NCI-H345 treated with DMSO at 0.1 percent for 48 hours (cell line): Measurements from ENCODE around the gene ZNF230.

Source experiments
- DNase-seq: peaks from one replicate; lab custom pipeline; 2025; ENCODE audit not compliant: unreplicated experiment; lab: John Stamatoyannopoulos, UW

ZNF230 gene

DNA sequence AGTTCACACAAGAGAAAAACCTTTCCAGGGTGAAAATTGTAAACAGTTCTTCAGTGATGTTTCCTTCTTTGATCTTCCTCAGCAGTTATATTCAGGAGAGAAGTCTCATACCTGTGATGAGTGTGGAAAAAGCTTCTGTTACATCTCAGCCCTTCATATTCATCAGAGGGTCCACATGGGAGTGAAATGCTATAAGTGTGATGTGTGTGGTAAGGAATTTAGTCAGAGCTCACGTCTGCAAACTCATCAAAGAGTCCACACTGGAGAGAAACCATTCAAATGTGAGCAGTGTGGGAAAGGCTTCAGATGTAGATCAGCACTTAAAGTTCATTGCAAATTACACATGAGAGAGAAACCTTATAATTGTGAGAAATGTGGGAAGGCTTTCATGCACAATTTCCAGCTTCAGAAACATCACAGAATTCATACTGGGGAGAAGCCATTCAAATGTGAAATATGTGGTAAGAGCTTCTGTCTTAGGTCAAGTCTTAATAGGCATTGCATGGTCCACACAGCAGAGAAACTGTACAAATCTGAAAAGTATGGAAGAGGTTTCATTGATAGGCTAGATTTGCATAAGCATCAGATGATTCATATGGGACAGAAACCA, 29.3 kb downstream of the ZNF230 start:
- DNase-seq, result no peak

DNA sequence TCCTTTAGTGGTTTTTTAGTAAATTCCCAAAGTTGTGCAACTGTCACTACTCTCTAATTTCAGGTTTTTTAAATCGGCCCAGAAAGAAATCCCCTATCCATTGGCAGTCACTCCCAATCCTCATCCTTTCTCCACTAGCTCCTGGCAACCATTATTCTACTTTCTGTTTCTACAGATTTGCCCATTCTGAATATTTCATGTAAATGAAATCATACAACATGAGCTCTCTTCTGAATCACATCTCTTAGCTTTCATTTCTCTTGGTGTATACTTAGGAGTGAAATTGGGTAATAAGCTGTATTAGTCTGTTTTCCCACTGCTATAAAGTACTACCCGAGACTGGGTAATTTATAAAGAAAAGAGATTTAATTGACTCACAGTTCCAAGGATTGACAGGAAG, 39.4 kb downstream of the ZNF230 start:
- no peak for DNase-seq

DNA sequence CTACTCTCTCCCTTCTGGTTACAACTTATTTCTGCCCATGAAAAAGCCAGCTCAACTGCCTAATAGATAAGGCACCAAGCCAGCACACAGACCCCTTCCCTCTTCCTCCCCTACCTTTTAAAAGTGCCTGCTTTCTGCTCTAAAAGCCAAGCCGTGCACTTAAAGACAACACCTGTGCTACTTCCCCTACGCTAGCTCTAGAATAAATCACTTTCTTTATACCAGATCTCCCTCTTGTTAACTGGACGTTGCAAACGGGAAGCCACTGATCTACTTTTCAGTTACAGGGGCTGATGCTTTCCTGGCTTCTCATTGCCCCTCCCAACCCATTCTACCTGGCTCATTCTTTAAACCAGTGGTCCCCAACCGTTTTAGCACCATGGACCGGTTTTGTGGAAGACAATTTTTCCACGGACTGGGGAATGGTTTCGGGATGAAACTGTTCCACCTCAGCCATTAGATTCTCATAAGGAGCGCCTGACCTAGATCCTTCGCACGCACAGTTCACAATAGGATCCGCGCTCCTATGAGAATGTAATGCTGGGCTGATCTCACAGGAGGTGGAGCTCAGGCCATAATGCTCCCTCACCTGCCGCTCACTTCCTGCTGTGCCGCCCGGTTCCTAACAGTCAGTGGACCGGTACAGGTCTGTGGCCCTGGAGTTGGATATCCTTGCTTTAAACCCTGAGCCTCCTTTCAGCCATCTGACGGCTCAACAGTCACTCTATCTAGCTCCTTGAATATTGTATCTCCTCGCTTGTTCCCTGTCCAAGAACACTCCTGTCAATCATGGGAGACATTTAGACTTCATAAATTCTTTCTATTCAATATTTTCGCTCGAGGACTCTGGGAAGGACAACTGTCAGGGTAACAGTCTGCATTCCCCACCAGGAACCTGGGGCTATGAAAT, 48.2 kb downstream of the ZNF230 start:
- DNase-seq, result peak; percentile 48

DNA sequence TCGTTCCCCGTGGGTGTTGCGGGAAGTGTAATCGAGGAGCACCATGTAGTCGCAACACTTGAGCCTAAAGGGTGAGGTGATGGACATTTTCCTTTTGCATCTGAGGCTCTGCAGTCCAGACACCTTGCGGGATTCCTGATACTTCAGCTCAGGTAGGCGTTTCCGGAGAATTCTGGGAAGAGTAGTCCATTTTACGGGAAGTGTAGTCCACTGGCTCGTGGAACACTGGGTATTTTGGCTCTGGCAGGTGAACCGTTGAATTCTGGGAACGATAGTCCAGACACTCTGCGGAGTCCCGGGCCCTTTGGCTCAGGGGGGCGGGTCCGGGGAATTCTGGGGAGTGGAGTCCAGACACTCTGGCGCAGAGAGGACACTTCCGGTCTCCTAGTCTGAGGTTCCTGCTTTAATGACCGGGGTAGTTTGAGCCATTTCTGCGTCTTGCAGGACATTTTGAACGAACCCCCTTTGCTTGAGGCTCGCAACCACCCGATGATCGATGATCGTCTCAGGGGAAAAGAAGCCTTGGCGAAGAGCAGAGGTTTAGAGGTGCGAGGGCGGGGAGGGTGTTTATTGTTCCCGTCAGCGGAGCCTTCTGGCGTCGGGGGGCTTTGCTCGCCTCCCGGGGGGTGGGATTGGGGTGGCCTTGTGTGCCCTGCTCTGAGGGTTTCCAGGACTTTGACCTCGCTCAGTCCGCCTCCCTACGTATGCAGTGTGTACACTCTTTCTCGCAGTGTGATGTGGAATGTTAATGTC, 49.1 kb downstream of the ZNF230 start, which contains the start of gene ZNF223:
ZNF223 (plus strand) TSS at position 387 of the 753 bp plus-strand sequence. CDS start 3,141 bp downstream, outside the sequence.
- DNase-seq, result peak; percentile 95

DNA sequence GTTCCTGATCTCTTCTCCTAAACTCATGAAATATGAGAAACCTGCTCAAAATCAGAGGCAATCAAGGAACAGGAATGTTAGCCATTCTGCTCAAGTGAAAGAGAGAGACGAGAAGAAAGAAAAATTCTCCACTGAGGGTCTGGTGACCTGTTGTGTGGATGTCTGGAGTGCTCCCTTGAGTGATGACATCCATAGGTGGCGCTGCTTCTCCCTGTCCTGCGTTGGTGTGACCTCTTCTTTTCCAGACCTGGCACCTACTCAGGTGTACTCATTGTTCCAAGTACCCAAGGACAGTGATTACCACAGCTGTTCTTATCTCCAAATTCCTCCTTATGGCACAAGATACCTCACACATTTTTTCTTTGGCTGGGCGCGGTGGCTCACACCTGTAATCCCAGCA, 53.1 kb downstream of the ZNF230 start:
- no peak for DNase-seq

DNA sequence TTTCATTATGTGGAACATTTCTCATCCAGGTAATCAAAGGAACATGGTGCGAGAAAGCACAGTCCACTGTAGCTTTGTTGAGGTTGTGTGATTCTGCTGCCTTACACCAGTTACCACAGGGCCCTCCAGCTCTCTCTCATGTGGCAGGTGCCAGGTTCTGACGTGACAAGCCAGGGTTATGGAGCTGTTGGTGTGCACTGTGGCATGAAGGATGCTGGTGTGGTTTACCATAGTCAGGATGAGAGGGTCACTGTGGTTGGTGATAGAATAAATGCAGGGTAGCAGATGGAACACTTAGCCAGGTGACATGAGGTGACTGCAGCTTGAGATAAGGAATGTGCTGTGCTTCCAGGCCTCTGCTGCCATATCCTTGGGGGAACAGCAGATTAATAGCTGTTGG, 56.5 kb downstream of the ZNF230 start:
- no peak for DNase-seq

DNA sequence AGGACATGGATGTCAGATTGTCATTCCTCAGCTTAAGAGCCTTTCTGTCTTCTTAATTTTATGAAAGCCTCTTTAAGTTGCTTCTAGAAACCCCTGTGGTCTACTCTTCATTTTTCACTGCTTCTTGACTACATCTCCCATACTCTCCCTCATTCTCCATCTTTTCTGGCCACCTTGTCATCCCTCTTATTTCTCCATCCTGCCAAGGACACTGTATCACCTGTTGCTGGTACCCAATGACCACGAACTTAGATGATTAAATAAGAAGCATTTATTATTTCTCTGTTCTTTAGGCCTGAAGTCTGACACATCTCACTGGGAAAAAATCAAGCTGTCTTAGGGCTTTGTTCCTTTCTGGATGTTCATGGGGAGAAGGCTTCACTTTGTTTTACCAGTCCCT, 58.3 kb downstream of the ZNF230 start:
- no peak for DNase-seq
